ENCODE results near the gene CERS3. TPM values are rescaled to one million over a fixed set of nuclear protein-coding genes. Genes with fewer than 3 reads are reported as not detected.

The CERS3 gene
- total RNA-seq, 2 experiments from 2014 or later: 0.24 TPM; not detected in 1

GRCh38 chr15:100544338-100544841 is 15.6 kb upstream of the CERS3 start:
- H3K4me1 Mint-ChIP-seq: peaks cover 8% of the 10 kb centered on the region
- H3K36me3 Mint-ChIP-seq: no peaks in the 10 kb centered on the region
- no peak for DNase-seq
- no peak overlapping the region for H3K27ac Mint-ChIP-seq
- H3K9me3 Mint-ChIP-seq: no peaks in the 10 kb centered on the region
- H3K27me3 Mint-ChIP-seq: no peaks in the 10 kb centered on the region
- no peak overlapping the region for H3K4me3 Mint-ChIP-seq

GRCh38 chr15:100542290-100542689 is 13.5 kb upstream of the CERS3 start:
- Mint-ChIP-seq H3K27ac (no peak overlapping the region), H3K27me3 (no peaks in the 10 kb centered on the region), H3K4me1 (peaks cover 8% of the 10 kb centered on the region), H3K9me3 (no peaks in the 10 kb centered on the region), H3K4me3 (no peak overlapping the region), H3K36me3 (peaks cover 9% of the 10 kb centered on the region)
- no peak for DNase-seq

DNA sequence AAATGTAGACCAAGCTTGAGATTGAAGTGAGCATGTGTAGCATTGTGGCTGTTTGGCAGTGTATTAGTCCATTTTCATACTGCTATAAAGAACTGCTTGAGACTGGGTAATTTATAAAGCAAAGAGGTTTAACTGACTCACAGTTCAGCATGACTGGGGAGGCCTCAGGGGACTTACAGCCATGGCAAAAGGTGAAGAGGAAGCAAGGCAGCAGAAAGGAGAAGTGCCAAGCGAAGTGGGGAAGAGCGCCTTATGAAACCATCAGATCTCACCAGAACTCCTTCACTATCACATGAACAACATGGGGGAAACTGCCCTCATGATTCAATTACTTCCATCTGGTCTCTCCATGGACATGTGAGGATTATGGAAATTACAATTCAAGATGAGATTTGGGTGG is 8.6 kb upstream of the CERS3 start:
- no peaks in the 10 kb centered on the region for H3K9me3 Mint-ChIP-seq
- H3K27ac Mint-ChIP-seq: no peak overlapping the region
- H3K4me1 Mint-ChIP-seq: no peaks in the 10 kb centered on the region

GRCh38 chr15:100536733-100537132 is 8.0 kb upstream of the CERS3 start:
- H3K4me3 Mint-ChIP-seq: no peak overlapping the region
- H3K27me3 Mint-ChIP-seq: no peaks in the 10 kb centered on the region
- no peaks in the 10 kb centered on the region for H3K4me1 Mint-ChIP-seq
- H3K36me3 Mint-ChIP-seq: peaks cover 9% of the 10 kb centered on the region
- H3K9me3 Mint-ChIP-seq: no peaks in the 10 kb centered on the region
- no peak for DNase-seq
- no peak overlapping the region for H3K27ac Mint-ChIP-seq

More for the DNA sequence above, 8.6 kb upstream of the CERS3 start:
- Mint-ChIP-seq H3K27me3 (no peaks in the 10 kb centered on the region), H3K4me3 (no peak overlapping the region), H3K36me3 (peaks cover 9% of the 10 kb centered on the region)
- no peak for DNase-seq

DNA sequence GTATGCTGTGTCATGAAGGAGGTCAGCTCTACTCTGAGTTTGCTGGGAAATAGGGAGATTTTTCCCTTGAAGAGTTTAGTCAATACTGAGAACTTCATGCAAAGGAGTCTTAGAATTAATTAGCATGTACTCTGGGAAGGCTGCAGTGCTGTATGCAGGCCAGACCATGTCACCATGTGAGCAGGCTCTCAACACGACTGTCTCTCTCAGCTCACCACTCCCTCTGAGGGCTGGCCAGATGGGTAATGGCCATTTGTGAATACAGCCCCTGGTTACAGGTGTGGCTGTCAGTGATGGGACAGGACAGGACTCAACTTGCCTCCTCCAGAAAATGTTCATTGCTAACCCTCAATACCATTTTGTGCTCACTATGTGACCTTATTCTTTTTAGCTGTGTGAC is 5.1 kb upstream of the CERS3 start:
- peaks cover 2% of the 10 kb centered on the region for H3K4me1 Mint-ChIP-seq
- no peak for DNase-seq
- H3K4me3 Mint-ChIP-seq: no peak overlapping the region
- no peak overlapping the region for H3K27ac Mint-ChIP-seq
- peaks cover 5% of the 10 kb centered on the region for H3K36me3 Mint-ChIP-seq
- no peaks in the 10 kb centered on the region for H3K27me3 Mint-ChIP-seq
- no peaks in the 10 kb centered on the region for H3K9me3 Mint-ChIP-seq

GRCh38 chr15:100531823-100532327 is 3.1 kb upstream of the CERS3 start:
- DNase-seq: no peak
- Mint-ChIP-seq H3K27me3 (no peaks in the 10 kb centered on the region), H3K36me3 (no peaks in the 10 kb centered on the region)

GRCh38 chr15:100531204-100531603 is 2.5 kb upstream of the CERS3 start:
- Mint-ChIP-seq H3K9me3 (no peaks in the 10 kb centered on the region), H3K36me3 (no peaks in the 10 kb centered on the region), H3K27me3 (no peaks in the 10 kb centered on the region), H3K4me3 (no peak overlapping the region), H3K27ac (no peak overlapping the region), H3K4me1 (peaks cover 2% of the 10 kb centered on the region)
- DNase-seq: no peak

More at GRCh38 chr15:100531823-100532327, 3.1 kb upstream of the CERS3 start:
- Mint-ChIP-seq H3K4me1 (peaks cover 2% of the 10 kb centered on the region), H3K9me3 (no peaks in the 10 kb centered on the region), H3K4me3 (no peak overlapping the region), H3K27ac (no peak overlapping the region)

- Mint-ChIP-seq H3K9me3 (no peaks in the 10 kb centered on the region), H3K27ac (no peak overlapping the region), H3K4me1 (peaks cover 2% of the 10 kb centered on the region), H3K4me3 (no peak overlapping the region), H3K27me3 (no peaks in the 10 kb centered on the region), H3K36me3 (no peaks in the 10 kb centered on the region)
- no peak for DNase-seq
Measured at GRCh38 chr15:100529556-100529955, 806 bp upstream of the CERS3 start.

DNA sequence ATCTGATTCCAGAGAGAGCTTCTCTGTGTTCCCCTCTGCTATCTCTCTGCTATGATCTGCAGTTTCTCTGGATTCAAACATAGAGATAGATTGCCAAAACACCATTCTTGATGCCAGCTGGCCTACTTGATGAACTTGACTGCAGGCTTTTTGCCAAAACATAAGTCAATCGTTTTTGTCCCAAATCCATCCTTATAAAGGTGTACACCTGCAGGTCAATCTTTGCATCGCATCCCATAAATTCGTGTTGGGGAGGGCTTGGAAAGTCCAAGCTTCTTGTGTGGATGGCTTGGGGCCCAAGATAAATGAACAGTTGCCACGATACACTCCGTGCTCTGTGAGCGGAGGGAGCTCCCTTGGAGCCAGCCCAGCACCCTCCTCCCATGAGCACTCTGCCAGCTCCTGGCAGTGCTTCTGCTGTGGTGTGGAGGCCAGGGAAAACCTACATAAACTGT is 2.7 kb downstream of the CERS3 start:
- Mint-ChIP-seq H3K27me3 (no peaks in the 10 kb centered on the region), H3K36me3 (peaks cover 5% of the 10 kb centered on the region), H3K9me3 (no peaks in the 10 kb centered on the region), H3K4me3 (no peak overlapping the region), H3K4me1 (peaks cover 6% of the 10 kb centered on the region), H3K27ac (no peak overlapping the region)
- no peak for DNase-seq

DNA sequence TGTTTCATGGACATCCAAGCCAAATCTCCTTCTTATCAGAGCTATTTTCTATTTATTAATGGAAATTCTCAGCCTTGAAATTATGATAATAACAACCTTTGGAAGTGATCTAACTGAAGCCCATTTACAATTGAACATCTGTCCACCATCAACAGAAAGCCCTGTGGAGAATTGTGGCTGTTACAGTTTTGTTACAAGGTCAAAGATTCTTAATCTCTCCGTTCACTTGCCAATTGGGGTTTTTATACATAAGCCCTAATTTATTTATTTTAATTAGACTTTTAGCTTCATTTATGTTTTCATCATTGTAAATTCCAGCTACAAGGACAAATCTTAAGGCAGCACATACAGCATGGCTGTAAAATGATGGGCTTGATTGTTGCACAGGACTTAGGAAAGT is 3.3 kb downstream of the CERS3 start:
- H3K4me3 Mint-ChIP-seq: no peak overlapping the region
- no peaks in the 10 kb centered on the region for H3K9me3 Mint-ChIP-seq
- H3K27ac Mint-ChIP-seq: no peak overlapping the region
- DNase-seq: no peak
- peaks cover 9% of the 10 kb centered on the region for H3K4me1 Mint-ChIP-seq
- H3K27me3 Mint-ChIP-seq: no peaks in the 10 kb centered on the region
- peaks cover 5% of the 10 kb centered on the region for H3K36me3 Mint-ChIP-seq

DNA sequence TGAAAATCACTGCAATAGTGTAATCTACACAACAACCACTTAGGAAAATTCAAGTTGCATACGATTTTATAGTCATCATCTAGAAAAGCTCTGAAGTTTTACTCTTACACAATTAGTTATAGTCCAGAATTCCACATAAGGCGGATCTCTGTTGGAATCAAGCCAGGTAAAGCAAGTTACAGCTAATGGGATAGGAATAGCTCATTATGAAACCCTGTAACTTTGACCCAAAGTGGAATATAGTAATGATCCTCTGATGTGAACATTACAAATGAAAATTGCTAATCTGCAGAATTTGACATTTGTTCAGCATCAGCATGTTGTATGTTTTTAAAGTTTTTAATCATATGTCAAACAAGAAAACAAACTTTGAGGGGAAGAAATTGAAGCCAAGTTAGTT is 4.4 kb downstream of the CERS3 start:
- Mint-ChIP-seq H3K27ac (no peak overlapping the region), H3K27me3 (no peaks in the 10 kb centered on the region)

DNA sequence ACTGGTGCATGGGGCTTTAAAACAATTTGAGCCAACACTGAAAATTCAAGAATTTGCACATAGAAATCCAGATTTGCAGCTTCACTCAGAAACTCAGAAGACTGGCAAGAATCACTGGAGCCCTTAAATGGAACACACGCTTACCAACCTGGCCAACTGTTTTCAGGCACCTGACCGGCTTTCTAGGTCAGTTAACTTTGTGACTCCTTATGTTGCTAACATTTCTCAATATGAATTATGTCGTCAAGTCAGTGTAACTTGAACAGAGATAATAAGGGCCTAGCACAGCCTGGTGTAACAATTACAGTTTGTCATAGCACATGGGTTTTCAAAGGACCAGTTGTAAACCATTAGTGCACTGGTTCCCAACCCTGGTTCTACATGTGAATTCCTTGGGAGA is 6.8 kb downstream of the CERS3 start:
- Mint-ChIP-seq H3K27ac (no peak overlapping the region), H3K4me1 (peaks cover 13% of the 10 kb centered on the region), H3K9me3 (no peaks in the 10 kb centered on the region), H3K27me3 (no peaks in the 10 kb centered on the region), H3K36me3 (peaks cover 5% of the 10 kb centered on the region), H3K4me3 (no peak overlapping the region)
- DNase-seq: no peak

More for the DNA sequence above, 4.4 kb downstream of the CERS3 start:
- Mint-ChIP-seq H3K9me3 (no peaks in the 10 kb centered on the region), H3K4me1 (peaks cover 13% of the 10 kb centered on the region), H3K36me3 (peaks cover 5% of the 10 kb centered on the region), H3K4me3 (no peak overlapping the region)
- DNase-seq: no peak

DNA sequence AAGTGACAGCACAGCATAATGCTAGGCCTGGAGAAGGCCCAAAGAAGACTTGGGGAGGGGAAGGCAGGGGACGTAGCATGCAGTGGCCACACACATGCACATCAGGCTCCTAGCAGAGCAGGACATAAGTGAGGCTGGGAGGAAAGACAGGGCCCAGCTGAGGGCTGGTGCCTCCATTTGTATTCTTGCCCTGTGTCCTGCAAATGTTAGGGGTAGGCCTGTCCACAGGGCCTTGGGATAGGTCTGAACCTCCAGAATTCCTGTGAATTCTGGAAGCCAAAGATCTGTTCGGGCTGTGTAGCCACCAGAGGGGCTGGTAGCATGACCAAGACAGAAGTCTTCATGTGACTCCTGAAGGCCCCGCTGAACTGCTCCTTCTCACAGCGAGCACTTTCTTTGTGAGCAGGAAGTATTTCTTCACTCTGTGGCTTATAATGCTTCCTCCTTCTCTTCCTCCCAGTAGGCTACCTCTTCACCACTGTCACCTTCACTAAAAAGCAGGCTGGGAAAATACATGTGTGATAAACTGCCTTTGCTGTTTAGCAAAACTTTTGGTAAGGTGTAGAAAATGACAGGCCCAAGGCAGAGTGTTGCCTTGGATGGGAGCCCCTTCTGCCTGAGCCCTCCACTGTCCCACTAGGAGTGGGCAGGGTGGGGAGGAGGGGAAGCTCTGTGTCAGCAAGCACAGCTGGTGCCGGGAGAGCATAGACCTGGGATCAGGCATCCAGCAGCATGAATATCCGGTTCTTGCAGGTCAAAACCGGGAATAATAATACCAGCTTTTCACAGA is 8.4 kb downstream of the CERS3 start:
- H3K4me3 Mint-ChIP-seq: no peak overlapping the region
- peaks cover 5% of the 10 kb centered on the region for H3K36me3 Mint-ChIP-seq
- DNase-seq: no peak
- no peaks in the 10 kb centered on the region for H3K27me3 Mint-ChIP-seq
- H3K27ac Mint-ChIP-seq: no peak overlapping the region
- peaks cover 15% of the 10 kb centered on the region for H3K4me1 Mint-ChIP-seq
- no peaks in the 10 kb centered on the region for H3K9me3 Mint-ChIP-seq

- H3K27me3 Mint-ChIP-seq: no peaks in the 10 kb centered on the region
- H3K36me3 Mint-ChIP-seq: peaks cover under 1% of the 10 kb centered on the region
- no peak for DNase-seq
- peaks cover 15% of the 10 kb centered on the region for H3K4me1 Mint-ChIP-seq
- H3K9me3 Mint-ChIP-seq: no peaks in the 10 kb centered on the region
- H3K4me3 Mint-ChIP-seq: no peak overlapping the region
- H3K27ac Mint-ChIP-seq: no peak overlapping the region
Measured at GRCh38 chr15:100517846-100518245, 10.9 kb downstream of the CERS3 start.

DNA sequence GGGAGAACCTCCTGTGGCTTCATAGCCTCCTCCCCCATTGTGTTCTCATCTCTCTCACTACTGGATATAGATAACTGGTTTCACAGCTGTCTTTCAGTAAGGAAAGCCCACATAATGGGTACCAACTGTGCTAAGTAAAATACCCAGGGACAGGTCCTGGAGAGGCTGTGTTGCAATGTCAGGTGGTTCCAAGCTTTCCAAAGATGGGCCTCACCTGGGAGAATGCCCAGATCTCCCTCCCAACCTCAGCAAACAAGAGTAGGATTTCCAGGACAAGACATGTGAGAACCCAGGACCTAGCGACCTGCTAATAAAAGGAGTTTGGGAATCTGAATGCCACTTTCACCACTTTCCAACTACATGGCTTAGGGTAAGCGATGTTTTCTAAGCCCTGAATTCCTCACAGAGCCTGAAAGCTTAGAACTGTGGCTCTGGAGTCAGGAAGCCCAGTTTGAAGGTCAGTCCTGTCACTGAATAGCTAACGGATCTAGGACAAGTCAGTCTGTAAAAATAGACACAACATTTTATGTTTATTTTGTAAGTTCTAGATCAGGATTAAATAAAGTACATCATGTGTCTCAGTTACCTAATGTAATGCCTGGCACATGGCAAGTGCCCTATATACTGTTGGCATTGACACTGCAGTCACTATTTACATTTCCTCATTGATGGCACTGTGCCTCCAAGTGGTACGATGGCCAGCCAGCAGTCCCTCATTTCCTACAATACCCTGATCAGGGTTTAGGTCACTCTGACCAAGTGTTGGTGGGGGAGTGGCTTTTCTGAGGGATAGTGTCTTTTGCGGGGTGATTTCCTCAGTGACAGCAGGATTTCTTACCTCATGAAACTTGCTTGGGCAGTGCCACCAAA is 11.9 kb downstream of the CERS3 start:
- no peaks in the 10 kb centered on the region for H3K9me3 Mint-ChIP-seq
- no peak overlapping the region for H3K4me3 Mint-ChIP-seq
- H3K27me3 Mint-ChIP-seq: no peaks in the 10 kb centered on the region
- no peaks in the 10 kb centered on the region for H3K36me3 Mint-ChIP-seq
- no peak overlapping the region for H3K27ac Mint-ChIP-seq
- no peak for DNase-seq
- peaks cover 15% of the 10 kb centered on the region for H3K4me1 Mint-ChIP-seq

All from activated naive CD8-positive, alpha-beta T cell treated with anti-CD3 and anti-CD28 coated beads for 36 hours (primary cell).